ENCODE data around the gene CLMN. TPM values are rescaled to one million over a fixed set of nuclear protein-coding genes. Genes with fewer than 3 reads are reported as not detected.

CLMN gene
- total and polyA plus RNA-seq, 2 of the 8 experiments (the other 6 are each of a cell fraction or from before 2014, with no cell fraction given), result 1.6 to 8.2 TPM

DNA sequence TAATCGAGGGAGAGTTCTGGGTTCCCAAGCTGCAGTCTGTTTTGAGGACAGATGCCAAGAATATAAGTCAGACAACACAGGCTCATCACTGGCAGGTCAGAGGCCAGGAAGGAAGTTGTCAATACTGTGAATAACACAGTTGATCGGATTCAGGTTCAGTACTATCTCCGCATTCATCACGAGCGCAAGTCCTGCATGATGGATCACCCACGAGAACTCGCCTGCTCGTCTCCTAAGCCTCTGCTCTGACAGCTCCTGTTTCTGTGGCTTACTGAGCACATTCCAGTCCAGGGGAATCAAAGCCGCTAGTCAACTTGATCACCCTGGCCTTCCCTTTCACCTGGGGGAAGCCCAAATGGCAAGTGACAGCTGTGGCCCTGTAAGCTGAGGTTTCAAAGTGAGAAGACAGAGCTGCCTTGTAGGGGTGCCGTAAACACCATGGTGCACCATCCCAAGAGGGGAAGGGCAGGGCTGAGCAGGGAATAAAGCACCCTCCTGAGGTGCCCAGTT, 102.3 kb downstream of the CLMN start:
- DNase-seq (ENCODE audit: low read depth in 1 of 2, low spot score in 2 of 2), result no peak

More for the DNA sequence above, 102.3 kb downstream of the CLMN start:
- H3K79me1 ChIP-seq (ENCODE audit: low read depth, low read length), result no peaks in the 10 kb centered on the region
- H3K4me2 ChIP-seq (ENCODE audit: insufficient read depth in 1 of 2, low read depth in 2 of 2, low read length in 2 of 2), result no peak overlapping the region
- no peak overlapping the region for H3K18ac ChIP-seq (ENCODE audit: extremely low read depth, low read length)
- no peaks in the 10 kb centered on the region for H3K79me2 ChIP-seq (ENCODE audit: control insufficient read depth in 1 of 2, insufficient read depth in 2 of 2, low read length in 2 of 2)
- H4K8ac ChIP-seq (ENCODE audit: extremely low read depth, insufficient read depth, low read length), result no peak overlapping the region
- no peaks in the 10 kb centered on the region for H4K20me1 ChIP-seq (replicated peaks in 1 of 2; ENCODE audit: control insufficient read depth in 1 of 2, insufficient read depth in 2 of 2, low read length in 2 of 2)
- H3K9ac ChIP-seq (replicated peaks in 1 of 4; ENCODE audit: extremely low read depth in 1 of 4, low read depth in 3 of 4, low read length in 3 of 4), result no peak overlapping the region
- no peak overlapping the region; the same call in 1 of the 2 replicates for H2AK5ac ChIP-seq (ENCODE audit: low read depth, low read length)
- no peak overlapping the region for H2AFZ ChIP-seq (ENCODE audit: low read length)
- H3K36me3 ChIP-seq (ENCODE audit: control insufficient read depth in 2 of 4, insufficient read depth in 4 of 4, low read length in 3 of 4), result no peaks in the 10 kb centered on the region
- no peak overlapping the region for H2BK20ac ChIP-seq (ENCODE audit: low read length)
- TF ChIP-seq SIN3A (conservative IDR thresholded peaks at IDR 0.05 in 1 of 2, IDR thresholded peaks at IDR 0.05 in 1 of 2; ENCODE audit: low read depth in 1 of 2, low read length in 2 of 2) (no peak), POU5F1 (IDR thresholded peaks at IDR 0.05; ENCODE audit: low read depth, low read length) (no peak), EGR1 (IDR thresholded peaks at IDR 0.05; ENCODE audit: borderline replicate concordance, low read depth, low read length) (no peak), BCL11A (IDR thresholded peaks at IDR 0.05; ENCODE audit: low read depth in 2 of 2, low read length in 2 of 2) (no peak), HDAC2 (IDR thresholded peaks at IDR 0.05; ENCODE audit: borderline replicate concordance in 1 of 2, low read depth in 2 of 2, low read length in 2 of 2) (no peak), RFX5 (IDR thresholded peaks at IDR 0.05; ENCODE audit: borderline replicate concordance, low read depth, low read length) (no peak), GTF2F1 (IDR thresholded peaks at IDR 0.05; ENCODE audit: borderline replicate concordance, low read depth, low read length) (no peak), SUZ12 (IDR thresholded peaks at IDR 0.05; ENCODE audit: low read length) (no peak), CHD2 (IDR thresholded peaks at IDR 0.05; ENCODE audit: low read length) (no peak), YY1 (IDR thresholded peaks at IDR 0.05; ENCODE audit: low read depth, low read length) (no peak)
- ChIA-PET CTCF (ENCODE audit: partially characterized antibody) (interaction anchor here (0.6 to 1.8 kb wide), 3 partner anchors 11 to 21 kb away, joined by 3 to 10 read pairs (median 4); no protein-coding TSS in a partner anchor), POLR2A (ENCODE audit: partially characterized antibody) (interaction anchor here (1.3 kb wide), 1 partner anchor 20 kb away, joined by 3 read pairs; no protein-coding TSS in a partner anchor)
- peaks cover 11 to 33% (median 22%) of the 10 kb centered on the region in 4 experiments for H3K4me1 ChIP-seq (replicated peaks in 1 of 4; ENCODE audit: control insufficient read depth in 3 of 4, insufficient read depth in 4 of 4, low read length in 3 of 4)
- no peak overlapping the region for H3K14ac ChIP-seq (ENCODE audit: insufficient read length)
- H2BK120ac ChIP-seq (replicated peaks; ENCODE audit: low read depth, low read length), result no peak overlapping the region
- H3K27ac ChIP-seq (ENCODE audit: low read depth, low read length), result no peak overlapping the region
- H2BK15ac ChIP-seq (ENCODE audit: low read length), result no peak overlapping the region
- no peak overlapping the region for H2BK5ac ChIP-seq (ENCODE audit: low read depth, low read length)
- no peaks in the 10 kb centered on the region; the same call in 1 of the 2 replicates for H3K23me2 ChIP-seq (ENCODE audit: low read depth, low read length)
- H3K4ac ChIP-seq (replicated peaks; ENCODE audit: insufficient read length, low read depth, low read length), result no peak overlapping the region
- H3K9me3 ChIP-seq (ENCODE audit: insufficient read depth in 2 of 2, low read depth in 1 of 2, low read length in 1 of 2), result no peaks in the 10 kb centered on the region
- no peak overlapping the region for H3K56ac ChIP-seq (replicated peaks; ENCODE audit: insufficient read length, low read depth, low read length)
- no peak overlapping the region for H4K91ac ChIP-seq (replicated peaks; ENCODE audit: insufficient read length, low read length)
- H3K27me3 ChIP-seq (replicated peaks in 1 of 4; ENCODE audit: control insufficient read depth in 3 of 4, extremely low read depth in 1 of 4, insufficient read depth in 3 of 4, low read length in 3 of 4), result peaks cover 0 to 10% (median 5%) of the 10 kb centered on the region in 4 experiments; a peak in 4 of 7 replicates
- H3K23ac ChIP-seq (ENCODE audit: insufficient read length), result no peak overlapping the region
- H2BK12ac ChIP-seq (ENCODE audit: low read depth, low read length), result 0 out of 2 replicates have a peak overlapping the region, but pooled peaks have one; percentile 78
- WGBS, 2 experiments (ENCODE audit: extremely low coverage in 1 of 2, insufficient coverage in 1 of 2, insufficient read length in 1 of 2, insufficient replicate concordance in 2 of 2, low coverage in 1 of 2, low lambda C conversion rate in 2 of 2, missing lambda C conversion rate in 1 of 2), result 83% methylated on average over 10 of the region's 10 CpGs; no CpG with 5 or more reads in 1 of the 2 experiments
- no peak overlapping the region for H4K5ac ChIP-seq (ENCODE audit: insufficient read length, low read depth, low read length)
- no peak overlapping the region for H3K4me3 ChIP-seq (ENCODE audit: extremely low read depth in 1 of 4, insufficient read depth in 2 of 4, low read depth in 3 of 4, low read length in 4 of 4)
- no peak for FAIRE-seq

All from H1 (cell line).